HG03108 (cell line): ENCODE measurements around the gene ANKRD62.
"Not testable (repeated sequence)": the region's sequence is repeated elsewhere in the genome, so short reads cannot be mapped to it uniquely, and the experiment has no call there.

Experiments used
- ATAC-seq: cut with Tn5 transposase; IDR thresholded peaks from one replicate; pipeline ENCODE4 v1.9.1; 2021; ENCODE audit warnings: moderate library complexity; ENCODE audit not compliant: unreplicated experiment

Gene ANKRD62

DNA sequence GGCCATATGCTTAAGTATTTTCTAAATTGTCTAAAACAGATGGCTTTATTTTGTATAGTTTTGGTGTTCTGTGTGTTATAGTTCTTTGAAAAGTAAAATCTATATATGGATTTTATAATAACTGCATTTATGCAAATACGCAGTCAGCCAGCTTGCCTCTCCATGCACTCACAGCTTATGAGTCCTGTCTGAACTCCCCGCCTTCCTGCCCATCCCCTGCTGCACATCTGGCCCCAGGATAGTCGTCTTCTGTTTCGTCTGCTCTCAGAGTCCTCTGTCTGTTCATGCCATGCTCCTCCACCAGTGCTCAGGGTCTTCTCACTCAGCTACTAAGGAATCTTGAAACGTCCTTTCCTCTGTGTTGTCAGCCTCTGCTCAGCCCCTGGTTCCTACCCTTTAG, 28.2 kb upstream of the ANKRD62 start:
- no peak for ATAC-seq

DNA sequence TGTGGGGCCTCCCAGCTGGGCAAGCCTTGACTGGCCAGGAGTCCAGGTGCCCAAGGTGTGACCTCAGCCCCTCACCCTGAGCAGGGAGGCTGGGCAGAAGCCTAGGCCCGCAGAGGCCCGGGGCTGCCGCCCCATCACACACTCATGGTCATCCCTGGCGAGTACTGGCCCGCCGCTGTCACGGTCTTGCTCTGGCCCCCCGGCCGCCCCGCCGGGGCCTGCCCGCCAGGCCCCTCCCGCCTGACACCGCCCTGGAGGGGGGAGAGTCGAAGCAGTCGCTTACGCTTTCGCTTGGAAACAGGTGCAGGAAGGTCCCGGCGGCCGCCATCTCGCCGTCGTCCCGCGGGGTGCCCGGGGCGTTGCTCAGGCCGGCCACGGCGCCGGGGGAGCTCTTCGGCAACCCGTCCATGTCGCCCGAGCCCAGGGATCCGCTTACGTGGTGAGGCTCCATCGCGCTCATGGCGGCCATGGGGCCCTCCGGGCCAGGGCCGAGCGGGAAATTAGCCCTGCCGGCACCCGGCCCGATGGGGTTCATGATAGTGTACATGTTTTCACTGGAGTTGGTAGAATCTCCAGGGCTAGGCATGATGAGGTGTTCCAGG, 26.6 kb upstream of the ANKRD62 start:
- ATAC-seq: no peak

DNA sequence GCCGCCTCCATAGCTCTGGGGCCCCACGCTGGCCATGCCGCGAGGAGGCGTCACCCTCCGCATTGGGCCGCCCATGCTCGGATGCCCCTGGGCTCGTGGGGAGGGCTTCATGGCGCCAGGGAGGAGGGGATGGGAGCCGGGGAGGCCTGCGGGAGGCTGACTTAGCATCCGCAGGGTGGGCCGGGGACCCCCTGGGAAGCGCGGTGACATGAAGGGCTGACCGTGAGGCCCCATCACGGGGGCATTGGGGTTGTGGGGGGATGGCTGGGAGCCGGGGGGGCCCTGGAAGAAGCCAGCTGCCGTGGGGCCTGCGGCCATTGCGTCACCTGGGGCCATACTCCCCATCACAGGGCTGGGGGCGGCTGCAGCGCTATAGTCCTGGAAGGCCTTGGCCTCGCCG, 26.0 kb upstream of the ANKRD62 start:
- ATAC-seq: no peak

- ATAC-seq: not testable (repeated sequence)
Measured at GRCh38 chr18:12068316-12068949, 25.2 kb upstream of the ANKRD62 start.

GRCh38 chr18:12068950-12069320, 24.7 kb upstream of the ANKRD62 start:
- no peak for ATAC-seq

- not testable (repeated sequence) for ATAC-seq
Measured at GRCh38 chr18:12071066-12071465, 22.6 kb upstream of the ANKRD62 start.

- no peak for ATAC-seq
Measured at GRCh38 chr18:12072996-12073395, 20.6 kb upstream of the ANKRD62 start.

DNA sequence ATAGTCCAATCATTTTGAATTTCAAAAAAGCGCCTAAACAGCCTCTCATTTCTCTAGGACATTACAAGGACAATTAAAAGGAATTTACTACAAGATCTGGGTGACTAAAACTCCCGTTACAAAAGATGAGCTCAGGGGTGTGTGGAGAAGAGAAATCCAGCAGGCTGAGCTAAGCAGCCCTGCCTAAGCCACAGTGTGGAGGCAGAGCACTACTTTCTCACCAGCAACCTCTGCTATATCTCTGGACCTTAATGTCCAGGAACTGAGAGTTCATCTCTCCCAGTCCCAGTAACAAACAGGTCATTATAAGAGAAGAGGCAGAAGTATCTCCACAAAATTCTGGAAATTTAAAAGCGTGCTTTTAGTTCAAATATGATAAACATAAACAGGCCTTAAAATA, 18.9 kb upstream of the ANKRD62 start:
- no peak for ATAC-seq

- no peak for ATAC-seq
Measured at GRCh38 chr18:12076424-12077140, 17.1 kb upstream of the ANKRD62 start.

DNA sequence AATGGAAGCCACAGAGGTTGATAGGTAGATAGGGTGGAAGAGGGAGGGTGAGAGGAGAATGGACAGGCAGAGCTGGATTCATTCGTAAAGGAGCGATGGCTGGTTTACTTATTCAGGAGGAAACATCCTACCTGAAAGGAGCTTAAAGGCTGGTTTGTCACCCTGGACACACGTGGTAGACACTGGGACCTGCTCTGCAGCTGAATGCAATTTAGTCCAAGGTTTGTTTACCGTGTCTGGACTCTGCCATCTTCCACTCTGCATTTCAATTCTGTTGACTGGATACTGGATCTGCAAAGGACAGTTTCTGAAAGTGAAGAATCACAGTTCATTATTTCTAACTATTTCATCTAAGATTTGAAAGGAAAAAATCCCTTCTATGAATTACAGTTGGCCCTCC, 15.6 kb upstream of the ANKRD62 start:
- ATAC-seq: not testable (repeated sequence)

GRCh38 chr18:12079491-12080237, 14.0 kb upstream of the ANKRD62 start:
- ATAC-seq: no peak

- no peak for ATAC-seq
Measured at GRCh38 chr18:12085136-12085535, 8.5 kb upstream of the ANKRD62 start.

DNA sequence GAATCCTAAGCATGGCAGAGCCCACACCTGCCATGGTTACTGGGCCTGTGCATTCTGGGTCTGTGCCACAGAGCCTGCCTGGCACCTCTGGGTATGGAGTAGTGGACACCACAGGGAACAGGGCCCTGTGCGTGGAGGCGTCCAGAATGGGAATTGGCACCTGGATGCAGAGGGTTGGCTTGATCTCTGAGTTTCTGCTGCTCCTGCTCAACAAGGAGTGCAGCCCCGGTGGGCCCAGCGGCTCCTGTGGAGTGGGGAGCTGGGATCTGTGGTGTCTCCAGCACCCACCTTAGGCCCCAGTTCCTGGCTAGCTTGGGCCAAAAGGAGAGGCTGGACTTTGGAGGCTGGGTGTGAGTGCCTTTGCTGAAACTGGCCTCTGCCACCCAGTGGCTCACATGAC, 7.9 kb upstream of the ANKRD62 start:
- no peak for ATAC-seq

DNA sequence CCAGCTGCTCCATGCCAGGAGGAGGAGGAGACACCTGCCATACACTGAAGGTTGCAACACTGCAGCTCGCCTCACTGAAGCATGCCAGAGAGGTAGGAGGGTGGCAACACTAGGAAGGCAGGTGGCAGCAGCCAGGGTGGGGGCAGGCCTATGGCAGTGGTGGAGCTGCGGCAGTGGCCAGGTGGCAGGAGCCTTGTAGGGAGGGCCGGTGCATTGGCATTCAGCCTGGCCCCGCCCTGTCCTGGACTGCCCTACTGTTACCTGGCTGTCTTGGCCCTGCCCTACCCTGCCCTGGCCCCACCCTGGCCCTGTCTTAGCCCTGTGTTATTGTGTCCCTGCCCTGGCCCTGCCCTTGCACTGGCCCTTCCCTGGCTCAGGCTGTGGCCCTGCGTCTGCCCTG, 7.4 kb upstream of the ANKRD62 start:
- no peak for ATAC-seq

DNA sequence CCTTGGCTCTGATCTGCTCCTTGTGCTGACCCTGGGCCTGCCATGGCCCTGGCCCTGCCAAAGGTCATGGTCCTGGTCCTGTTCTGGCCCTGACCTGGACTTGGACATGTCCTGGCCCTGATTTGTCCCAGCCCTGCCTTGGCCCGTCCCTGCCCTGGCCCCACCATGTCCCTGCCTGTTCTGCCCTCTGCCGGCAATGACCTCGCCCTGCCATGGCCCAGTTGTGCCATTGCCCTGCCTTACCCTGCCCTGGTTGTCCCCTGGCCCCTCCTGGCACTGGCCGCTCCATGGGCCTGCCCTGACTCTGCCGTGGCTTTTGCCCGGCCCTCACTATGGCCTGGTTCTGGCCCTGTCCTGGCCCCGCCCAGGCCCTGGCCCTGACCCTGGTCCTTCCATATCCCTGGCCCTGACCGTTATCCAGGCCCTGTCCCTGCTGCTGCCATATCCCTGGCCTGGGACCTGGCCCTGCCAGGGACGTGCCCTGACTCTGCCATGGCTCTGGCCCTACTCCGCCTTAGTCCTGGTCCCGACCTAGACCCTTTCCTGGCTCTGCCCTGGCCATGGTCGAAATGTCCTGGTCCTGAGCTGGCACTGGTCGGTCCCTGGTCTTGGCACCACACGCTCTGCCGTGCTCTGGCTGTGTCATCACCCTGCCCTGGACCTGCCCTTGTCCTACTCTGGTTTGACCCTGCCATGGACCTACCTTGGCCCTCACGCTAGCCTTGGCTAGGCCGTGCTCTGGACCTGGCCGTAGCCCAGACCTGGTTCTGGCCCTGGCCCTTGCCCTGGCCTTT, 6.8 kb upstream of the ANKRD62 start:
- no peak for ATAC-seq

- no peak for ATAC-seq
Measured at GRCh38 chr18:12087471-12088025, 6.1 kb upstream of the ANKRD62 start.

DNA sequence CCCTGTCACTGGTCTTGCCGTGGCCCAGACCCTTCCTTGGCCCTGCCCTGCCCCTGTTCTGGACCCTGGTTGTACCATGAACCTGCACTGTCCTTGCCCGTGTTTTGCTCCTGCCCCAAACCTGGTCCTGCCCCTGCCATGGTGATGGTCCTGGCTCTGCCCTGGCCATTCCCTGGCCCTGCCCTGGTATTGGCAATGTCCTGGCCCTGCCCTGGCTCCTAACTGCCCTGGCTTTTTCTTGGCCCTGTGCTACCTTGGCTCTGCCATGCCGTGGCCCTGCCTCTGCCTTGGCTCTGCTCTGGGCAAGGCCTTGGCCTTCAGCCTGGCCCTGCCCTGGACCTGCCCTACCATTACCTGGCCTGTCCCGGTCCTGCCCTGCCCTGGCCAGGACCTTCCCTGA, 5.5 kb upstream of the ANKRD62 start:
- no peak for ATAC-seq

DNA sequence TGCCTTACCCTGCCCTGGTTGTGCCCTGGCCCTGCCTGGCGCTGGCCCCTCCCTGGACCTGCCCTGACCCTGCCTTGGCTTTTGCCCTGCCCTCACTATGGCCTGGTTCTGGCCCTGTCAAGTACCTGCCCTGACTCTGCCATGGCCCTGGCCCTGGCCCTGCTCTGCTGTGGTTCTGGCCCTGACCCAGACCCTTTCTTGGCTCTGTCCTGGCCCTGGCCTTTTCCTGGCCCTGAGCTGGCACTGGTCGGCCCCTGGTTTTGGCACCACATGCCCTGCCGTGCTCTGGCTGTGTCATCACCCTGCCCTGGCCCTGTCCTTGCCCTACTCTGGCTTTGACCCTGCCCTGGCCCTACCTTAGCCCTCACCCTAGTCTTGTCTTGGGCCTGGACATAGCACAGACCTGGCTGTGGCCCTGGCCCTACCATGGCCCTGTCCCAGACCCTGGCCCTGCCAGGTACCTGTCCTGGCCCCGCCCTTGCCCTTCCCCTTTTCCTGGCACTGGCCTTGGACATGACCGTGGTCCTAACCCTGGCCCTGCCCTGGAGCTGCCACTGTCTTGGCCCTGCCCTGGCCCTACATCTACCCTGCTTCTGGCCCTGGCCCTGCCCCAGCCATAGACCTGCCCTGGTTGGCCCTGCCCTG, 4.8 kb upstream of the ANKRD62 start:
- no peak for ATAC-seq

DNA sequence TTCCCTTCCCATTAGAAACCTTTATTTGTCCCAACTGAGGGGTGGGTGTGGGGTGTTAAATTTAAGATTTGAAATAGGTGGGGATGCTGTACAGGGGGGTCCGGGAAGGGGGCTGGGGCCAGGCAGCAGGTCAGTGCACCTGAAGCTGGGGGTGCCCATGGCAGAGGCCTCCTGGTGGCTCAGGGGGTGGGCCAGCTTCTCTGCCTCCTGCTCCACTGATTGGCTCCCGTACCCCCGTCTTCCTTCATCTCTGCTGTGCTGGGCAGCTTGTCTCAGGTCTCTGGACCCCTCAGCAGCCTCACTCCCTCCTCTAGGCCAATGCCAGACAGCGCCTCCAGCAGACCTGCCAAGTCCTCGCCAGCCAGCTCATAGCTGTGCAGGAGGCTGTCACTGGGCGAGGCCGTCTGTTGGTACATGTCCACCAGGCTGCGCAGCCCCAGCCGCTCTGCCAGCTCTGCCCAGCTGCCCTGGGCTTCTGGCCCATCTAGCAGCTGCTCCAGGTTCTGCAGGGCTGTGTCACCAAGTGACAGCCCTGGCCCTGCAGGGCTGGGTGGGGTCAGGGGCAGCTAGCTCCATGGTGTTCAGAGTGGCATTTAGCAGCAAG, 2.0 kb upstream of the ANKRD62 start:
- no peak for ATAC-seq
